WTC11 (cell line): ENCODE measurements around the gene NCBP2. TPM values are rescaled to one million over a fixed set of nuclear protein-coding genes. Genes with fewer than 3 reads are reported as not detected.

Experiments
- ETV6 ChIP-seq: sonication (generic); formaldehyde crosslinking; IDR thresholded peaks from 2 replicates; pipeline ENCODE4 v1.8.1; 2022; ENCODE audit warnings: mild to moderate bottlenecking, missing genetic modification reagents
- HMGA2 ChIP-seq: fragments of 250-450 bp; sonication (Bioruptor Pico); IDR thresholded peaks from 2 replicates; pipeline ENCODE4 v1.4.0; 2021; ENCODE audit warnings: mild to moderate bottlenecking, moderate library complexity
- JUN ChIP-seq: sonication (generic); formaldehyde crosslinking; IDR thresholded peaks from 2 replicates; pipeline ENCODE4 v1.8.0; 2023; ENCODE audit warnings: mild to moderate bottlenecking, missing genetic modification reagents
- NFE2L1 ChIP-seq: sonication (generic); formaldehyde crosslinking; IDR thresholded peaks from 2 replicates; pipeline ENCODE4 v1.8.1; 2023; ENCODE audit warnings: missing genetic modification reagents
- NR2C2 ChIP-seq: sonication (generic); formaldehyde crosslinking; IDR thresholded peaks from 2 replicates; pipeline ENCODE4 v1.8.0; 2022; ENCODE audit warnings: mild to moderate bottlenecking, missing genetic modification reagents
- NR3C1 ChIP-seq: sonication (generic); formaldehyde crosslinking; conservative IDR thresholded peaks from 2 replicates; pipeline ENCODE4 v1.8.1; 2023; ENCODE audit warnings: low read depth, mild to moderate bottlenecking, missing genetic modification reagents
- SMAD4 ChIP-seq: sonication (generic); formaldehyde crosslinking; IDR thresholded peaks from 2 replicates; pipeline ENCODE4 v1.8.0; 2022; ENCODE audit warnings: mild to moderate bottlenecking, missing genetic modification reagents
- TEAD1 ChIP-seq: sonication (generic); formaldehyde crosslinking; IDR thresholded peaks from 2 replicates; pipeline ENCODE4 v1.8.0; 2022; ENCODE audit warnings: mild to moderate bottlenecking, missing genetic modification reagents
- ZBTB21 ChIP-seq: sonication (generic); formaldehyde crosslinking; IDR thresholded peaks from 2 replicates; pipeline ENCODE4 v1.8.1; 2023; ENCODE audit warnings: mild to moderate bottlenecking, missing genetic modification reagents, borderline replicate concordance
- ZBTB43 ChIP-seq: sonication (generic); formaldehyde crosslinking; IDR thresholded peaks from 2 replicates; pipeline ENCODE4 v1.8.1; 2023; ENCODE audit warnings: mild to moderate bottlenecking, missing genetic modification reagents
- ZNF121 ChIP-seq: sonication (generic); formaldehyde crosslinking; IDR thresholded peaks from 2 replicates; pipeline ENCODE4 v1.8.0; 2023; ENCODE audit warnings: missing genetic modification reagents
- total RNA-seq: library from RNA; stranded (reverse); gene quantifications from 3 replicates; pipeline ENCODE4 v1.2.3, GENCODE V29; 2021
- TF ChIP-seq, protein P1 (sequence below): sonication (generic); formaldehyde crosslinking; IDR thresholded peaks from 2 replicates; pipeline ENCODE4 v1.8.0; 2022; ENCODE audit warnings: mild to moderate bottlenecking, missing genetic modification reagents
- TF ChIP-seq, protein P2 (sequence below): fragments of 250-450 bp; sonication (Bioruptor Pico); IDR thresholded peaks from 2 replicates; pipeline ENCODE4 v1.9.0; 2021; ENCODE audit warnings: mild to moderate bottlenecking
- TF ChIP-seq, protein P3 (sequence below): sonication (generic); formaldehyde crosslinking; IDR thresholded peaks from 2 replicates; pipeline ENCODE4 v1.8.1; 2023; ENCODE audit warnings: mild to moderate bottlenecking, missing genetic modification reagents, borderline replicate concordance
- TF ChIP-seq, protein P4 (sequence below): sonication (generic); formaldehyde crosslinking; IDR thresholded peaks from 2 replicates; pipeline ENCODE4 v1.8.1; 2023; ENCODE audit warnings: mild to moderate bottlenecking, moderate library complexity, missing genetic modification reagents

Gene NCBP2
- total RNA-seq, 1 experiment from 2014 or later, result 96.9 TPM

DNA sequence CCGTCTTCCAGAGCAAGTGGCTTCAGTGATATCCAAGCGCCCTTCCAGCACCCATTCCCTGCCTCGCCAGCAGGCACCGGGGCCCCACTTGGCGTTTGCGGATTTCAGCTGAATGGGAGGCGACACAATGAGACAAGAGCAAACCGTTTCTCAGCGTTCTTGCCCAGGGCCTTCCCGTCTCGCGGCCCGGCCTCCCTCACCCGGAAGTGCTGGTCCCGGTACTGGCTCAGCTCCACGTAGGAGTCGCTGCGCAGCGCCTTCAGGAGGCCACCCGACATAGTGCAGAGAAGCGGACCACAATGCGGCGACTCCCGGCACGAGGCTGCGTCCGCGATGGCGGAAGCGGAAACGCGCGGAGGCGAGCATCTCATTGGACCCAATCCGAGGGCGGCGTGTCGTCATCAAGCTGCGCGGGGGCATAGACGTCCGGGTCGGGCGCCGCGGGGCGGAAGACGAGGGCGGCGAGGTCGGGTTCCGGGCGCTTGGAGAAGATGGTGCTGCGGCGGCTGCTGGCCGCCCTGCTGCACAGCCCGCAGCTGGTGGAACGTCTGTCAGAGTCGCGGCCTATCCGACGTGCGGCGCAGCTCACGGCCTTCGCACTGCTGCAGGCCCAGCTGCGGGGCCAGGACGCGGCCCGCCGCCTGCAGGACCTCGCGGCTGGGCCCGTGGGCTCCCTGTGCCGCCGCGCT lies at the start of gene NCBP2 (continued):
- TF ChIP-seq ZNF121 (CRISPR knock-in tag) (peak; percentile 20; the same call in 1 of the 2 replicates), NR2C2 (no peak), ZBTB21 (CRISPR knock-in tag) (peak; percentile 50; the same call in 1 of the 2 replicates), HMGA2 (CRISPR knock-in tag) (no peak), NFE2L1 (CRISPR knock-in tag) (peak; percentile 82; the same call in 1 of the 2 replicates), ETV6 (CRISPR knock-in tag) (peak; percentile 98), ZBTB43 (CRISPR knock-in tag) (peak; percentile 83; the same call in 1 of the 2 replicates), SMAD4 (CRISPR knock-in tag) (no peak), NR3C1 (CRISPR knock-in tag) (no peak), TEAD1 (CRISPR knock-in tag) (peak; percentile 96), JUN (CRISPR knock-in tag) (peak; percentile 91; the same call in 1 of the 2 replicates)
- TF ChIP-seq, protein P1, sequence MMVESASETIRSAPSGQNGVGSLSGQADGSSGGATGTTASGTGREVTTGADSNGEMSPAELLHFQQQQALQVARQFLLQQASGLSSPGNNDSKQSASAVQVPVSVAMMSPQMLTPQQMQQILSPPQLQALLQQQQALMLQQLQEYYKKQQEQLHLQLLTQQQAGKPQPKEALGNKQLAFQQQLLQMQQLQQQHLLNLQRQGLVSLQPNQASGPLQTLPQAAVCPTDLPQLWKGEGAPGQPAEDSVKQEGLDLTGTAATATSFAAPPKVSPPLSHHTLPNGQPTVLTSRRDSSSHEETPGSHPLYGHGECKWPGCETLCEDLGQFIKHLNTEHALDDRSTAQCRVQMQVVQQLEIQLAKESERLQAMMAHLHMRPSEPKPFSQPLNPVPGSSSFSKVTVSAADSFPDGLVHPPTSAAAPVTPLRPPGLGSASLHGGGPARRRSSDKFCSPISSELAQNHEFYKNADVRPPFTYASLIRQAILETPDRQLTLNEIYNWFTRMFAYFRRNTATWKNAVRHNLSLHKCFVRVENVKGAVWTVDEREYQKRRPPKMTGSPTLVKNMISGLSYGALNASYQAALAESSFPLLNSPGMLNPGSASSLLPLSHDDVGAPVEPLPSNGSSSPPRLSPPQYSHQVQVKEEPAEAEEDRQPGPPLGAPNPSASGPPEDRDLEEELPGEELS (CRISPR knock-in tag), result peak; percentile 93; the same call in 1 of the 2 replicates
- TF ChIP-seq, protein P2, sequence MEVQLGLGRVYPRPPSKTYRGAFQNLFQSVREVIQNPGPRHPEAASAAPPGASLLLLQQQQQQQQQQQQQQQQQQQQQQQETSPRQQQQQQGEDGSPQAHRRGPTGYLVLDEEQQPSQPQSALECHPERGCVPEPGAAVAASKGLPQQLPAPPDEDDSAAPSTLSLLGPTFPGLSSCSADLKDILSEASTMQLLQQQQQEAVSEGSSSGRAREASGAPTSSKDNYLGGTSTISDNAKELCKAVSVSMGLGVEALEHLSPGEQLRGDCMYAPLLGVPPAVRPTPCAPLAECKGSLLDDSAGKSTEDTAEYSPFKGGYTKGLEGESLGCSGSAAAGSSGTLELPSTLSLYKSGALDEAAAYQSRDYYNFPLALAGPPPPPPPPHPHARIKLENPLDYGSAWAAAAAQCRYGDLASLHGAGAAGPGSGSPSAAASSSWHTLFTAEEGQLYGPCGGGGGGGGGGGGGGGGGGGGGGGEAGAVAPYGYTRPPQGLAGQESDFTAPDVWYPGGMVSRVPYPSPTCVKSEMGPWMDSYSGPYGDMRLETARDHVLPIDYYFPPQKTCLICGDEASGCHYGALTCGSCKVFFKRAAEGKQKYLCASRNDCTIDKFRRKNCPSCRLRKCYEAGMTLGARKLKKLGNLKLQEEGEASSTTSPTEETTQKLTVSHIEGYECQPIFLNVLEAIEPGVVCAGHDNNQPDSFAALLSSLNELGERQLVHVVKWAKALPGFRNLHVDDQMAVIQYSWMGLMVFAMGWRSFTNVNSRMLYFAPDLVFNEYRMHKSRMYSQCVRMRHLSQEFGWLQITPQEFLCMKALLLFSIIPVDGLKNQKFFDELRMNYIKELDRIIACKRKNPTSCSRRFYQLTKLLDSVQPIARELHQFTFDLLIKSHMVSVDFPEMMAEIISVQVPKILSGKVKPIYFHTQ (CRISPR knock-in tag), result no peak
- TF ChIP-seq, protein P3, sequence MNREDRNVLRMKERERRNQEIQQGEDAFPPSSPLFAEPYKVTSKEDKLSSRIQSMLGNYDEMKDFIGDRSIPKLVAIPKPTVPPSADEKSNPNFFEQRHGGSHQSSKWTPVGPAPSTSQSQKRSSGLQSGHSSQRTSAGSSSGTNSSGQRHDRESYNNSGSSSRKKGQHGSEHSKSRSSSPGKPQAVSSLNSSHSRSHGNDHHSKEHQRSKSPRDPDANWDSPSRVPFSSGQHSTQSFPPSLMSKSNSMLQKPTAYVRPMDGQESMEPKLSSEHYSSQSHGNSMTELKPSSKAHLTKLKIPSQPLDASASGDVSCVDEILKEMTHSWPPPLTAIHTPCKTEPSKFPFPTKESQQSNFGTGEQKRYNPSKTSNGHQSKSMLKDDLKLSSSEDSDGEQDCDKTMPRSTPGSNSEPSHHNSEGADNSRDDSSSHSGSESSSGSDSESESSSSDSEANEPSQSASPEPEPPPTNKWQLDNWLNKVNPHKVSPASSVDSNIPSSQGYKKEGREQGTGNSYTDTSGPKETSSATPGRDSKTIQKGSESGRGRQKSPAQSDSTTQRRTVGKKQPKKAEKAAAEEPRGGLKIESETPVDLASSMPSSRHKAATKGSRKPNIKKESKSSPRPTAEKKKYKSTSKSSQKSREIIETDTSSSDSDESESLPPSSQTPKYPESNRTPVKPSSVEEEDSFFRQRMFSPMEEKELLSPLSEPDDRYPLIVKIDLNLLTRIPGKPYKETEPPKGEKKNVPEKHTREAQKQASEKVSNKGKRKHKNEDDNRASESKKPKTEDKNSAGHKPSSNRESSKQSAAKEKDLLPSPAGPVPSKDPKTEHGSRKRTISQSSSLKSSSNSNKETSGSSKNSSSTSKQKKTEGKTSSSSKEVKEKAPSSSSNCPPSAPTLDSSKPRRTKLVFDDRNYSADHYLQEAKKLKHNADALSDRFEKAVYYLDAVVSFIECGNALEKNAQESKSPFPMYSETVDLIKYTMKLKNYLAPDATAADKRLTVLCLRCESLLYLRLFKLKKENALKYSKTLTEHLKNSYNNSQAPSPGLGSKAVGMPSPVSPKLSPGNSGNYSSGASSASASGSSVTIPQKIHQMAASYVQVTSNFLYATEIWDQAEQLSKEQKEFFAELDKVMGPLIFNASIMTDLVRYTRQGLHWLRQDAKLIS (CRISPR knock-in tag), result 0 out of 2 replicates have a peak, but pooled peaks have one; percentile 28
- TF ChIP-seq, protein P4, sequence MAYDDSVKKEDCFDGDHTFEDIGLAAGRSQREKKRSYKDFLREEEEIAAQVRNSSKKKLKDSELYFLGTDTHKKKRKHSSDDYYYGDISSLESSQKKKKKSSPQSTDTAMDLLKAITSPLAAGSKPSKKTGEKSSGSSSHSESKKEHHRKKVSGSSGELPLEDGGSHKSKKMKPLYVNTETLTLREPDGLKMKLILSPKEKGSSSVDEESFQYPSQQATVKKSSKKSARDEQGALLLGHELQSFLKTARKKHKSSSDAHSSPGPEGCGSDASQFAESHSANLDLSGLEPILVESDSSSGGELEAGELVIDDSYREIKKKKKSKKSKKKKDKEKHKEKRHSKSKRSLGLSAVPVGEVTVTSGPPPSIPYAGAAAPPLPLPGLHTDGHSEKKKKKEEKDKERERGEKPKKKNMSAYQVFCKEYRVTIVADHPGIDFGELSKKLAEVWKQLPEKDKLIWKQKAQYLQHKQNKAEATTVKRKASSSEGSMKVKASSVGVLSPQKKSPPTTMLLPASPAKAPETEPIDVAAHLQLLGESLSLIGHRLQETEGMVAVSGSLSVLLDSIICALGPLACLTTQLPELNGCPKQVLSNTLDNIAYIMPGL (CRISPR knock-in tag), result peak; percentile 98
